Cardiac fibroblast (primary cell): Measurements from ENCODE around the gene C22orf42.
"Not testable (repeated sequence)": the region's sequence is repeated elsewhere in the genome, so short reads cannot be mapped to it uniquely, and the experiment has no call there.

Experiments used
- DNase-seq, 2 donors: peaks; one replicate each; pipeline versions ENCODE4 v3.0.0 to v3.0.0-alpha.2; 2010; ENCODE audit warnings: low read depth in 2 of 2
- H3K4me3 ChIP-seq, 2 donors: replicated peaks in 1 of 2; 1 replicate in 1 of 2; 2 replicates in 1 of 2; pipeline ENCODE4 v1.5.1; 2011; ENCODE audit warnings: low read depth in 2 of 2, low read length in 2 of 2, mild to moderate bottlenecking in 2 of 2, moderate library complexity in 1 of 2
- CTCF ChIP-seq: IDR thresholded peaks from one replicate; pipeline ENCODE4 v1.5.1; 2011; ENCODE audit warnings: low read depth, mild to moderate bottlenecking, low read length, inconsistent platforms

C22orf42 gene

GRCh38 chr22:32199961-32200360 lies 40.9 kb upstream of the C22orf42 start:
- no peak overlapping the region for H3K4me3 ChIP-seq
- no peak for DNase-seq
- no peak for TF ChIP-seq CTCF

GRCh38 chr22:32199341-32199740 lies 40.2 kb upstream of the C22orf42 start:
- TF ChIP-seq CTCF, result no peak
- DNase-seq, result no peak
- H3K4me3 ChIP-seq, result no peak overlapping the region

- DNase-seq, H3K4me3 ChIP-seq: not testable (repeated sequence)
Measured at GRCh38 chr22:32197553-32198226, 38.6 kb upstream of the C22orf42 start.

GRCh38 chr22:32195900-32196299 lies 36.8 kb upstream of the C22orf42 start:
- DNase-seq, H3K4me3 ChIP-seq: not testable (repeated sequence)

GRCh38 chr22:32193346-32193745 lies 34.2 kb upstream of the C22orf42 start:
- not testable (repeated sequence) for DNase-seq, H3K4me3 ChIP-seq

GRCh38 chr22:32191021-32191420 lies 31.9 kb upstream of the C22orf42 start:
- not testable (repeated sequence) for DNase-seq, H3K4me3 ChIP-seq

GRCh38 chr22:32185821-32186220 lies 26.7 kb upstream of the C22orf42 start:
- no peak overlapping the region for H3K4me3 ChIP-seq
- DNase-seq, result no peak
- TF ChIP-seq CTCF, result no peak

- TF ChIP-seq CTCF, result no peak
- DNase-seq, result no peak
- H3K4me3 ChIP-seq, result no peak overlapping the region
Measured at GRCh38 chr22:32183625-32184024, 24.5 kb upstream of the C22orf42 start.

- no peak overlapping the region for H3K4me3 ChIP-seq
- no peak for DNase-seq
- TF ChIP-seq CTCF, result no peak
Measured at GRCh38 chr22:32181043-32181442, 21.9 kb upstream of the C22orf42 start.
